Iris pigment epithelial cell (primary cell): ENCODE measurements around the gene RRH.

Experiments
- DNase-seq: peaks from one replicate; pipeline ENCODE4 v3.0.0-alpha.2; 2011; ENCODE audit warnings: low read depth

The RRH gene

GRCh38 chr4:109887071-109887470 lies 59.3 kb downstream of the RRH start:
- no peak for DNase-seq

- no peak for DNase-seq
Measured at GRCh38 chr4:109890076-109890475, 62.3 kb downstream of the RRH start.
